AG04450 (cell line): ENCODE results near the gene AATK. TPM values are rescaled to one million over a fixed set of nuclear protein-coding genes. Genes with fewer than 3 reads are reported as not detected.

Experiments used
- CTCF ChIA-PET: fragments of 300-600, 350-600 bp; formaldehyde crosslinking; extraction: SDS; loops from one replicate; lab custom pipeline; 2022; ENCODE audit warnings: antibody characterized with exemption, inconsistent platforms; lab: Charles Lee
- POLR2A ChIA-PET: fragments of 350-600 bp; formaldehyde crosslinking; extraction: SDS; loops from one replicate; lab custom pipeline; 2021; ENCODE audit warnings: antibody characterized with exemption, inconsistent platforms; lab: Yijun Ruan, JAX
- DNase-seq: peaks from one replicate; pipeline ENCODE4 v3.0.0-alpha.2; 2011; ENCODE audit warnings: low read depth, low spot score
- H3K27ac ChIP-seq: one replicate; pipeline ENCODE4 v1.5.1; 2012; ENCODE audit warnings: low read depth, low read length, control low read depth
- H3K27me3 ChIP-seq: one replicate; pipeline ENCODE4 v1.6.0; 2012; ENCODE audit warnings: low read length; ENCODE audit not compliant: control insufficient read depth, insufficient read depth
- H3K4me3 ChIP-seq: 2 replicates; pipeline ENCODE4 v1.5.1; 2011; ENCODE audit warnings: mild to moderate bottlenecking, low read depth, low read length, control low read depth
- H3K9me3 ChIP-seq: 2 replicates; pipeline ENCODE4 v1.5.1; 2012; ENCODE audit warnings: low read length; ENCODE audit not compliant: control insufficient read depth, insufficient read depth
- CTCF ChIP-seq: IDR thresholded peaks from 2 replicates; pipeline ENCODE4 v1.5.1; 2011; ENCODE audit warnings: low read depth, low read length, control low read depth, inconsistent platforms
- polyA plus RNA-seq: library from polyadenylated mRNA; depleted of rRNA; stranded (reverse); fragments of >200 nt; gene quantifications from 2 replicates; pipeline ENCODE4 v1.2.3, GENCODE V29; 2011

AATK gene
- polyA plus RNA-seq, 1 experiment, result 0.16 TPM

- Histone ChIP-seq H3K4me3 (no peak overlapping the region), H3K27me3 (no peaks in the 10 kb centered on the region), H3K9me3 (no peaks in the 10 kb centered on the region; the same call in 1 of the 2 replicates), H3K27ac (no peak overlapping the region)
- no peak for TF ChIP-seq CTCF
- CTCF ChIA-PET, result interaction anchor here (1.3 kb wide), 1 partner anchor 96 kb away, joined by 3 read pairs; no protein-coding TSS in a partner anchor
- no peak for DNase-seq
- POLR2A ChIA-PET, result no interaction called here
Observed at GRCh38 chr17:81193470-81194224, 27.6 kb upstream of the AATK start.

GRCh38 chr17:81193051-81193410 is 27.0 kb upstream of the AATK start:
- no peak for TF ChIP-seq CTCF
- Histone ChIP-seq H3K4me3 (no peak overlapping the region), H3K9me3 (no peaks in the 10 kb centered on the region; the same call in 1 of the 2 replicates), H3K27ac (no peak overlapping the region), H3K27me3 (no peaks in the 10 kb centered on the region)
- POLR2A ChIA-PET, result no interaction called here
- no peak for DNase-seq
- CTCF ChIA-PET, result interaction anchor here (0.6 to 1.3 kb wide), 2 partner anchors 95 to 744 kb away, joined by 3 to 4 read pairs; partner anchors contain the start of gene PYCR1

GRCh38 chr17:81192386-81193050 is 26.5 kb upstream of the AATK start:
- TF ChIP-seq CTCF, result no peak
- Histone ChIP-seq H3K27me3 (no peaks in the 10 kb centered on the region), H3K27ac (no peak overlapping the region), H3K9me3 (no peaks in the 10 kb centered on the region; the same call in 1 of the 2 replicates), H3K4me3 (no peak overlapping the region)
- POLR2A ChIA-PET, result no interaction called here
- DNase-seq, result no peak
- CTCF ChIA-PET, result interaction anchor here (0.6 to 1.3 kb wide), 2 partner anchors 95 to 745 kb away, joined by 3 to 4 read pairs; partner anchors contain the start of gene PYCR1

DNA sequence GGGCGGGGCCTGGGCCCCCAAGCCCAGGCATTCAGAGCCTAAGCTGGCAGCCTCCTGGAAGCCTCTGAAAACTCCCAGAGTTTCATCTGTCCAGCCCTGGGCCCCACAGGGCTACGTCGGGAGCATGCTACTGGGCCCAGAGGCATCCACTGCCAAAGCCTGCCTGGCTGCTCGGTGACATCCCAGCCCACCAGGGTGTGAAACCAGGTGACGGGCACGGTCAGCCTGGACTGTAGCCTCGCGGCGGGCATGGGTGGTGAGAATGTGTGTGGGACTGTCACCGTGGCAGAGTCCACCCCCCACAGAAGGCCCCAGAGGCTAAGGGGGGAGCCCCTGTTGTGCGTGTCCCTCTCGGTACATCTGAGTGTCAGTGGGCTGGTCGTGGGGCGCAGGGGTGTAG is 25.6 kb upstream of the AATK start:
- no peak for TF ChIP-seq CTCF
- no peak for DNase-seq
- H3K4me3 ChIP-seq, result no peak overlapping the region
- no peak overlapping the region for H3K27ac ChIP-seq
- H3K9me3 ChIP-seq, result no peaks in the 10 kb centered on the region; the same call in 1 of the 2 replicates
- POLR2A ChIA-PET, result no interaction called here
- CTCF ChIA-PET, result interaction anchor here (2.0 kb wide), 1 partner anchor 9 kb away, joined by 6 read pairs; no protein-coding TSS in a partner anchor
- H3K27me3 ChIP-seq, result no peaks in the 10 kb centered on the region
